ENCODE results near the gene KRT20. TPM values are rescaled to one million over a fixed set of nuclear protein-coding genes. Genes with fewer than 3 reads are reported as not detected.

Gene KRT20
- total RNA-seq, 1 experiment from 2014 or later, result not detected

DNA sequence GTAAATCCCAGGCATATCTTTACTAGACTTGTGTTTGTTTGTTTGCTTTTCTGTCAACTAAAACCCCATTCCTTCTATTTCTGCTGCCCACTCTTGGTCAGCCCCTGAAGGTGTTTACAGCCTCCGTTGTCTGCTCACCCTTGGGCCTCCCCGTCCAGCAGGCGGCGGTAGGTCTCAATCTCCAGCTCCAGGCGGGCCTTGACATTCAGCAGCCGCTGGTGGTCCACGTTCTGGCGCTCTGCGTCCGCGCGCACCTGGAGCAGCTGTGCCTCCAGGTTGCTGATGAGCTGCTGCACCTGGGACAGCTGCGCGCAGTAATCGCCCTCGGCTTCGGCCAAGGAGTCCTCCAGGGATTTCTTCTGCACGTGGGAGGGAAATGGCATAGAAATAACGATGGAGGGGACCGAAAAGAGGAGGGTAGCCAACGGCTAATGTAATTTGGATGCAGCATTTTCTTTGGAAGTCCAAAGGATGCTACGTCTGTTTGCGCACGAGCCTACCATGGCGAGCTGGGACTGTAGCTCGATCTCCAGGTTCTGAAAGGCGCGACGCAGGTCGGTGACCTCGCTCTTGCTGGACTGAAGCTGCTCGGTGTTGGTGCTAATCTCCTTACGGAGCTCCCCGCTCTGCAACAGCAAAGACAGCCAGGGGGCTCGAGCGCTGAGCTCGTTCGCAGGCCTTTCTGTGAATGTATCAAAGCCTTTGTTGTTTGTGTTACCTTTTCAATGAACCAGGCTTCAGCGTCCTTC, 21.9 kb downstream of the KRT20 start:
- TF ChIP-seq, protein P1, sequence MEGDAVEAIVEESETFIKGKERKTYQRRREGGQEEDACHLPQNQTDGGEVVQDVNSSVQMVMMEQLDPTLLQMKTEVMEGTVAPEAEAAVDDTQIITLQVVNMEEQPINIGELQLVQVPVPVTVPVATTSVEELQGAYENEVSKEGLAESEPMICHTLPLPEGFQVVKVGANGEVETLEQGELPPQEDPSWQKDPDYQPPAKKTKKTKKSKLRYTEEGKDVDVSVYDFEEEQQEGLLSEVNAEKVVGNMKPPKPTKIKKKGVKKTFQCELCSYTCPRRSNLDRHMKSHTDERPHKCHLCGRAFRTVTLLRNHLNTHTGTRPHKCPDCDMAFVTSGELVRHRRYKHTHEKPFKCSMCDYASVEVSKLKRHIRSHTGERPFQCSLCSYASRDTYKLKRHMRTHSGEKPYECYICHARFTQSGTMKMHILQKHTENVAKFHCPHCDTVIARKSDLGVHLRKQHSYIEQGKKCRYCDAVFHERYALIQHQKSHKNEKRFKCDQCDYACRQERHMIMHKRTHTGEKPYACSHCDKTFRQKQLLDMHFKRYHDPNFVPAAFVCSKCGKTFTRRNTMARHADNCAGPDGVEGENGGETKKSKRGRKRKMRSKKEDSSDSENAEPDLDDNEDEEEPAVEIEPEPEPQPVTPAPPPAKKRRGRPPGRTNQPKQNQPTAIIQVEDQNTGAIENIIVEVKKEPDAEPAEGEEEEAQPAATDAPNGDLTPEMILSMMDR (conservative IDR thresholded peaks at IDR 0.05), result peak; percentile 89
- H3K23me2 ChIP-seq (ENCODE audit: insufficient read length, low read depth, low read length, poor library complexity, severe bottlenecking), result no peaks in the 10 kb centered on the region
- Mint-ChIP-seq H3K4me3 (no peak overlapping the region; a peak in 1 of 5 replicates), H3K27ac (no peak overlapping the region; a peak in 1 of 7 replicates), H3K9me3 (no peaks in the 10 kb centered on the region; a peak in 1 of 5 replicates), H3K27me3 (ENCODE audit: low read depth) (peaks cover 11% of the 10 kb centered on the region), H3K36me3 (ENCODE audit: insufficient read depth in 1 of 3, low read depth in 3 of 3) (no peaks in the 10 kb centered on the region; a peak in 1 of 7 replicates), H3K4me1 (peaks cover 2 to 12% of the 10 kb centered on the region in 2 experiments)
- H2AFZ ChIP-seq (ENCODE audit: low read length), result no peak overlapping the region
- H2BK12ac ChIP-seq (ENCODE audit: insufficient read length, low read depth, low read length), result no peak overlapping the region
- no peak overlapping the region for H3K4me2 ChIP-seq (ENCODE audit: insufficient read depth, insufficient read length, low read length)
- H3K27me3 ChIP-seq (ENCODE audit: insufficient read depth, low read length), result no peaks in the 10 kb centered on the region
- no peak overlapping the region for H3K23ac ChIP-seq (ENCODE audit: insufficient read length, low read depth, low read length)
- no CpG with 5 or more reads among the region's 39 CpGs for WGBS (ENCODE audit: extremely low coverage, insufficient read length, low lambda C conversion rate)
- no peak overlapping the region for H3K27ac ChIP-seq (ENCODE audit: insufficient read length, low read depth, low read length)
- no peak overlapping the region for H3K9ac ChIP-seq (ENCODE audit: extremely low read depth, insufficient read length, low read length)
- no peak overlapping the region for H3K56ac ChIP-seq (ENCODE audit: insufficient read length, low read depth, low read length)
- no peak overlapping the region for H3K14ac ChIP-seq (ENCODE audit: insufficient read depth, low read length)
- H3K79me1 ChIP-seq (ENCODE audit: insufficient read depth, low read depth, low read length, poor library complexity, severe bottlenecking), result no peaks in the 10 kb centered on the region
- H3K9me3 ChIP-seq (ENCODE audit: control insufficient read depth, low read depth, low read length), result no peaks in the 10 kb centered on the region
- H3K4me1 ChIP-seq (ENCODE audit: insufficient read depth, low read length), result no peaks in the 10 kb centered on the region
- H3K79me2 ChIP-seq (ENCODE audit: insufficient read depth, low read length), result no peaks in the 10 kb centered on the region
- no peak overlapping the region for H2AK5ac ChIP-seq (ENCODE audit: insufficient read length, low read length)
- no peaks in the 10 kb centered on the region for H4K20me1 ChIP-seq (ENCODE audit: control insufficient read depth, insufficient read depth, insufficient read length)
- H2BK5ac ChIP-seq (ENCODE audit: insufficient read length, low read length), result no peak overlapping the region
- H2BK15ac ChIP-seq (ENCODE audit: low read depth, low read length), result no peak overlapping the region
- H2BK20ac ChIP-seq (ENCODE audit: low read depth, low read length, poor library complexity, severe bottlenecking), result no peak overlapping the region
- no peak overlapping the region for H4K91ac ChIP-seq (ENCODE audit: insufficient read length, low read depth, low read length)
- H2BK120ac ChIP-seq (ENCODE audit: low read depth, low read length, poor library complexity, severe bottlenecking), result no peak overlapping the region
- no peak overlapping the region for H4K5ac ChIP-seq (ENCODE audit: insufficient read length, low read depth, low read length)
- no peak overlapping the region for H3K4ac ChIP-seq (ENCODE audit: low read depth, low read length)
- no peak overlapping the region for H4K8ac ChIP-seq (replicated peaks; ENCODE audit: insufficient read length, low read depth, low read length)
- DNase-seq, result peak; percentile 97
- H3T11ph ChIP-seq (ENCODE audit: low read length), result no peak overlapping the region
- no peak overlapping the region for H3K18ac ChIP-seq (ENCODE audit: insufficient read length, low read depth, low read length)

All from H9 (cell line).